ENCODE measurements around the gene MANBA.
"Not testable (repeated sequence)": the region's sequence is repeated elsewhere in the genome, so short reads cannot be mapped to it uniquely, and the experiment has no call there.

MANBA gene

GRCh38 chr4:102722740-102723139 is 38.0 kb downstream of the MANBA start:
- DNase-seq (ENCODE audit: low read depth), result no peak

GRCh38 chr4:102718833-102719575 is 41.8 kb downstream of the MANBA start:
- not testable (repeated sequence) for DNase-seq (ENCODE audit: low read depth)

- no peak for DNase-seq (ENCODE audit: low read depth)
Observed at GRCh38 chr4:102717448-102718092, 43.2 kb downstream of the MANBA start.

GRCh38 chr4:102715057-102715456 is 45.7 kb downstream of the MANBA start:
- DNase-seq (ENCODE audit: low read depth), result no peak

GRCh38 chr4:102713774-102714173 is 47.0 kb downstream of the MANBA start:
- not testable (repeated sequence) for DNase-seq (ENCODE audit: low read depth)

- no peak for DNase-seq (ENCODE audit: low read depth)
Observed at GRCh38 chr4:102713096-102713495, 47.7 kb downstream of the MANBA start.

GRCh38 chr4:102710986-102711385 is 49.8 kb downstream of the MANBA start:
- no peak for DNase-seq (ENCODE audit: low read depth)

GRCh38 chr4:102709060-102709459 is 51.7 kb downstream of the MANBA start:
- DNase-seq (ENCODE audit: low read depth), result not testable (repeated sequence)

GRCh38 chr4:102707150-102707549 is 53.6 kb downstream of the MANBA start:
- DNase-seq (ENCODE audit: low read depth), result no peak

GRCh38 chr4:102705391-102705935 is 55.3 kb downstream of the MANBA start:
- DNase-seq (ENCODE audit: low read depth), result no peak

GRCh38 chr4:102696758-102697157 is 64.0 kb downstream of the MANBA start:
- no peak for DNase-seq (ENCODE audit: low read depth)

GRCh38 chr4:102694791-102695190 is 66.0 kb downstream of the MANBA start:
- no peak for DNase-seq (ENCODE audit: low read depth)

GRCh38 chr4:102693861-102694260 is 66.9 kb downstream of the MANBA start:
- DNase-seq (ENCODE audit: low read depth), result no peak

GRCh38 chr4:102693262-102693850 is 67.4 kb downstream of the MANBA start:
- no peak for DNase-seq (ENCODE audit: low read depth)

GRCh38 chr4:102692474-102692873 is 68.3 kb downstream of the MANBA start:
- DNase-seq (ENCODE audit: low read depth), result no peak

- no peak for DNase-seq (ENCODE audit: low read depth)
Observed at GRCh38 chr4:102687982-102688433, 72.8 kb downstream of the MANBA start.

- no peak for DNase-seq (ENCODE audit: low read depth)
Observed at GRCh38 chr4:102687373-102687981, 73.3 kb downstream of the MANBA start.

GRCh38 chr4:102685768-102686167 is 75.0 kb downstream of the MANBA start:
- no peak for DNase-seq (ENCODE audit: low read depth)

- DNase-seq (ENCODE audit: low read depth), result no peak
Observed at GRCh38 chr4:102684610-102685052, 76.1 kb downstream of the MANBA start.

GRCh38 chr4:102683881-102684609 is 76.7 kb downstream of the MANBA start:
- DNase-seq (ENCODE audit: low read depth), result no peak

GRCh38 chr4:102678695-102679335 is 82.0 kb downstream of the MANBA start:
- no peak for DNase-seq (ENCODE audit: low read depth)

Measured in activated T-helper 9 cell treated with anti-CD3 and anti-CD28 coated beads, Interleukin-2, amount 50 U/mL, for 16 hours (primary cell).